ENCODE results near the gene TPD52L1.
A peak's percentile ranks its signal among the peaks of the same experiment; 100 is the strongest.

TPD52L1 gene

DNA sequence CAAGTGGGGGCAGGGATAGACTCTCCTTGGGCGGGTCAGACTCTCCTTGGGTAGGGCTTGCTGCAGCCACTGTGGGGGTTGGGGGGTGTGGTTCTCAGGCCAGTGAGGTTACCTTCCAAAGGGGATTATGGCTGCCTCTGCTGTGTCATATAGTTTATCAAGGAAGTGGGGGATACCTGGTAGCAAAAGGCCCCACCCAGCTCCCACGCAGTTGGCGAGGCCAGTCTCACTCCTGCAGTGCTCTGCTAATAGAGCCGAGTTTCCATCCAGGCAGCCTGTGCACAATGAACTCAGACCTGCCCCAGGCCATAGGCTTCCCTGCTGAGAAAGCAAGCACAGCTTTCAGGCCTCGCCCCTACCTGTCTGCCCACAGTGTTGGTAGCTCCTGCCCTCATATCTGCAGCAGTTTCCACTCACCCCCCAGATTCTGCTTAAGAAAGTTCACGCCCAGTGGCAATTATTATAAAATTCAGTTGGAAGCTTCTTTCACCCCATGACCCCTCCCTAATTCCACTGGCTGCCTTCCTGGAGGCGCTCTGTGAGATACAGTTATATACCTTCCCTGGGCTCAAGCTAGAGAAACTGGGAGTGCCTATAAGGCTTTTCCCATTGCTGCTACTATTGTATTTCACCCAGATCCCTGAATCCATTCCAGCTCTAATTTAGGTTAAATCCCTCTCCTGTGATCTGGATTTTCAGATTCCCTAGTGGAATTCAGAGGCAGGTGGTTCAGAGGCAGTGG is 92.1 kb downstream of the TPD52L1 start:
- no peak for DNase-seq

DNA sequence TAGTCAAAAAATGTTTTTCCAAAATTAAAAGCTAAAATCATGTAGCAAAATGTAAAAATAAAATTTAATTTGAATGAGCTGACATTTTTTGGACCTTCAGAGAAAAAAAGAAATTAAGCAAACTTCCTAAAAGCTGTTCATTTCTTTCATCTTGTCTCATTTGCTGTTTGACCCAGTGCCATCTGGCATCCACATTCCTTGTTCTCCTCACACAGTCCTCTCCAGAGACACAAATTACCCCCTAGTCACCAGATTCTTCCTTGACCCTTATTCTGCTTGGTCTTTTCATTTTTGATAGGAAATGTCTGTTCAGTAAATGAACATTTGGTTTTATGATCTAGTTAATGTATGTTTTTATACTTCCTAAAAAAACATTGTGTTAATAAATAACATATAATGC is 93.0 kb downstream of the TPD52L1 start:
- DNase-seq = no peak

DNA sequence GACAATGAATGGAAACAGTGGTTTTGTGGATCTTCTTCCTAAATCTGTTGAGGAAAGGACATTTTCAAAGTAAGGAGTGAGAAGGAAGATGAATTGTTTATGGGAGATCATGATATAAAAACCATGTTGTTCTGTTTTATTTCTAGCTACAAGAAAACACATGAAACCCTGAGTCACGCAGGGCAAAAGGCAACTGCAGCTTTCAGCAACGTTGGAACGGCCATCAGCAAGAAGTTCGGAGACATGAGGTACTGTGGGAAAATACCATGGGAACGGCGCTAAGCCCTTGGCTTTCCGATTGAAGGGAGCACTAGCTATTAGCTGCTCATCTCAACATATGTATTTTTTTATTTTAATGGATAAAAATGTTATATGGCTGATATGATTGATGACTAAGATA is 94.6 kb downstream of the TPD52L1 start:
- DNase-seq = no peak

DNA sequence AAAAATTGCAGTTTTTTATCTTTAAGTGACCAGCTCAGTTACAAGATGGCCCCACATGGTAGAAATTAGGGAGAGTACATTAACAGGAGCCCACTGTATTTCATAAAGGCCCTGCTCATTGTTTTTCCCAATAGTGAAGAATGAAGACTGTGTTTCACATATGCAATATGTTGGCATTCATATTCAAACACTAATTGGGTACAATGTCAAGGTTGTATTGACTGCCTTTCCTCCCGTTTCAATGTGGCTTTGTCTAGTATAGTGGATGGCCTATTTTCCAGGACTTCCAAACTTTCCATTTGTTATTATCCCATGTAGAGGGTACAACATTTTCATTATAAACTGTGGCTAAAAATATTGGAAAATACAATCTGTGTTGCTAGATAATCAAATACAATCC is 96.9 kb downstream of the TPD52L1 start:
- no peak for DNase-seq

DNA sequence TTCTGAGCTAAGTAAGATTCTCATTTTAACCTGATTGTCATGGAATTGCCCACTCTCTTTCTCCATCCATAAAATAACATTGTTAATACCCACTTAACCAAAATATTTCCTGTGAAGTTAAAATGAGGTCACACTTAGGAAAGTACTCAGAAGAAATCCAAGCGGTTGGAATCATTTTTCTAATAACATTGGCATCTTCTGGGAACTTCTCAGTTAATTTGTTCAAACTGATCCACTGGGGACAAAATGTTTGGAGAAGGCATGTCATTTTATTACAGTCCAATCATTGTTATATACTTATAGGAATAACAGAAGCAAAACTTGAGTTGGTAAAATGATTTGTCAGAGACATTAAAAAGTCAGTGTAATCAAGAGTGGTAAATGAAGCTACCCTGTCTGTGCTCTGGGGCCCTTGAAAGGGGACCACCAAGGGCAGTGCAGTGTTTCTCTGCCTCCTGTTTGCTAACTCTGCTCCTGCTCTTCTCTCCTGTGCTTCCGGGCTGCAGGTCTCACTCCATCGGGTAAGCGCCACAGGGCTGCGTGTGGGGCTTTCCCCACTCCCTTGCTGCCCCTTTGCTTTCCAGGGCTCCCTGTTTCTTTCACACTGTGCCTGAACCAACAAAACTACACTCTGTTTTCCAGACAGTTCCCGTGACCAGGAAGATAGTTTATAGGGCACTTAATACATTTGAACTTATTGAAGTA is 98.1 kb downstream of the TPD52L1 start:
- peak in 1 of 5 experiments; percentile 19 for DNase-seq

DNA sequence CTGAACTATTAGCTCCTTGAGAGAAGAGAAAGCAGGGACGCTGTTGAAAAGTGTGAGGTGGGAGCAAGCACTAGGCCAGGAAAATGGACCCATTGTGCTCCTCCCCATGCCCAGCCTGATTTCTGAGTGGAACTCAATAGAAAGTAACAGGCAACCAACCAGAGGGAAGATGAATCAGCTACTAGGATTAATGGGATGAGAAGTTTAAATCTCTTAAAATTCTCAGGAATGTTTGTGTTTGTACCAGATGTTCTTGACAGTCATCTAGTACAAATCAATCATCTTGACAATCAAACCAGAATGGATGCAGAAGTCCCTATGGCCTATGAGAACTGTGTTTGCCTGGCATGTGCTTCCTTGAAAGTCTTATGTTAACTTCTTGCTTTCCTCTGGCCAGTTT is 99.3 kb downstream of the TPD52L1 start:
- no peak for DNase-seq

DNA sequence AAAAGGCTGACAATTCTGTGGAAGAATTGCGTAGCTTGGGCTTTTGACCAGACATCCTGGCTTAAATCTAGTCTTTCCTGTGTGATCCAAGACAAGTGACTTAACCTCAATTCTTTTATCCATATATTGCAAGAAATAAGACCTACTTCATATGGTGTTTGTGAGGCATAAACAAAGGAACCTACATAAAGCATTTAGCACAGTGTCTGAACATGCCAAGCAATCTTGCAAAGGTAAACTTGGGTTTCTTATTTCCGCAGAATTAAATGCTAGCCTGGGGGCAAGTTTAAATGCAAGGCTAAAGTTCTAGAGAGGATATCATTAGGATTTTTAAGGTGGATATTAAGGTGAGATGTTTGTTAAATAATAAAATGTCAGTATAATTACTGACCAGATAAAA is 100.3 kb downstream of the TPD52L1 start:
- DNase-seq = no peak

DNA sequence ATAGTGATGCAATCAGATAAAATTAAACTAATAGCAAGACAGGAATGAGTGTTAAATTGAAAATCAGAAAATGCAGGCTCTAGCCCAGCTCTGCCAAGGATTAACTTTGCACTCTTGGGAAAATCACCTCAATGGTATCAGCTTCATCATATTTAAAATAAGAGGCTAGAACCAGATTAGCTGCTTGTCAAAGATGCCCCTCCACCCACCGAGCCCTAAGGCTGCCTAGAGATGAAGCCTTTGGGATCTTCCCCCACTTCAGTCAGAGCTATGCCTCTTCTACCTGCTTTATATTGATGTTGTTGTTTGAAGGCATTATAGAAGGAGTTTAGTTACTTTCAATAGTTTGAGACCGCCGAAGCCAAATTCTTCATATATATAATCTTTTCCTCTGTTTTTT is 100.7 kb downstream of the TPD52L1 start:
- no peak for DNase-seq

DNA sequence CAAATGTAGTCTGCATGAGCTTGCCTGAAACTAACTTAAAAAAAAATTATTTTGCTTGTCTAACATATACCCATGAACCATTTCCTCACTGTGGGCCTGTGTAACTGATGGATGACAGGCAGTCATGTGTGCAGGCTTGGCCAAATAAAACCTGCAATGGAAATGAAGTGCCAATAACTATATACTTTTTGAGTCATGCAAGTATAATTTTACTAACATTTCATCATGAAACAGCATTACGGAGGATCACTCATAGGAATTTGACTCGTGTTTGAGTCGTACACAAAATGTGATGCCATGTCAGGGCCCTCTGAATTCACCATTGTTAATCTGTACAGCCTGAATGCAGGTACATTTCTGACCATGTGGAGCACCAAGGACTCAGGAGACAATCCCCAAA is 101.6 kb downstream of the TPD52L1 start:
- DNase-seq = no peak

DNA sequence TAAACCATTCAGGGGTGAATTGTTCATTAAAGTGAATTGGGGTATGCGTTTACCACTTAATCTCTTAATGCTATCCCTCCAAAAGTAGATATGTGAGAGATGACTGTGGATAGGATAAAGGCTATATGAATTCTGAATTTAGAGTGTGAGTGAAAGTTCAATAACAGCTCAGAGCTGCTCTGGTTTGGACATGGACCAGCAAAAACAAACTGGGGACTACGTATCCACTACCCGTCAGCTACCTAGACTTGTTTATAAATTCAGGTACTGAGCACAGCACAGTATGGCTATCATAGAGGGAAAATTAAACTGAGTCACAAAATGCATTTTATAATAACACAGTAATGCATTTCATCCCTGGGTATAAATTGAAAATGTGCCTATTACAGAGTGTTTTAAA is 103.8 kb downstream of the TPD52L1 start:
- no peak for DNase-seq

DNA sequence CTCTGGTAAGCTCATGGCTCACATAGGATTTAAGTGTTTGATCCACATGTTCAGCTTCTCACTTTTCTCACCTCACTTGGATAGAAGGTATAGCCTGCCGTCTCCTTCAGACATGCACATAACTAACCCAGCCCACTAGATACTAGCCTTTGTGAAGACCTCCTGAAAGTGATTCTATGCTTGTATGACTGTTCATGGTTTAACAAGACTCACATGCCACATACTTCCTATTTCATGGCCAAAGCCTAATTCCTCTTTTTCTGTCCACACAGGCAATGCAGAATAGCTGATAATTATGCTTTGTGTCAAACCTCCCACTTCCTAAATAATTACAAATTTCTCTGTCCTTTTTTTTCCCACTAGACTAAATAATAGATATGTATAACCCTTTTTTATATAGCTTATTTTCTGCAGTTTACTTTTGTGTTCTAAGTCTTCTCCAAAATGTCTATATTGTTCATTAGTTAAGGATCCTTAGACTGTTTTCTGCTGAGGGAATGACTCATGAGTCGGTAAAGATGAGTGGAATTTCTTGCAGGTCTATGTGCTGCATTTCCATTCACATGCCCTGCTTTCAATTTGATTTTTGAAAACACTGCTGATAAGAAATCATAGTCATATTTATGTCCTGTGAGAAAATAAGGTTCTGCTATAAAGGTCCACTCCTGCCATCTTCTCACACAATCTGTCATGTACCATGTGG is 105.2 kb downstream of the TPD52L1 start:
- no peak for DNase-seq

DNA sequence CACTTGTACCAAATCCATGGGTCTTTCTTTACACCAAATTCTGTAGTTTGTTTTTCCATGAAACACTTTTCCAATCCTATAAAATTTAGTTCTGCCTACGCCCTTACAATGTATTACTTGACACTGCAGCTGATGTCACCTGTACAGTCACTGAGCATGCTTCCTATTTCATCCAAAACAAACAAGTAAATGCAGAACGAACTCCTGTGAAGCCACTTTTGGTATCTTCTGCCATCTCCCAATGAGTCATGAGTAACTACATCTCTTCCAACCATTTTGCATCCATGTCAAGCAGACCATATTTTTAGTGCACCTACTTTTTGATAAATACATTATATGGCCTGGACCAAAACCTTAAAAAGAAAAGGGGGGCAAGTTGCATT is 105.8 kb downstream of the TPD52L1 start:
- DNase-seq = no peak

DNA sequence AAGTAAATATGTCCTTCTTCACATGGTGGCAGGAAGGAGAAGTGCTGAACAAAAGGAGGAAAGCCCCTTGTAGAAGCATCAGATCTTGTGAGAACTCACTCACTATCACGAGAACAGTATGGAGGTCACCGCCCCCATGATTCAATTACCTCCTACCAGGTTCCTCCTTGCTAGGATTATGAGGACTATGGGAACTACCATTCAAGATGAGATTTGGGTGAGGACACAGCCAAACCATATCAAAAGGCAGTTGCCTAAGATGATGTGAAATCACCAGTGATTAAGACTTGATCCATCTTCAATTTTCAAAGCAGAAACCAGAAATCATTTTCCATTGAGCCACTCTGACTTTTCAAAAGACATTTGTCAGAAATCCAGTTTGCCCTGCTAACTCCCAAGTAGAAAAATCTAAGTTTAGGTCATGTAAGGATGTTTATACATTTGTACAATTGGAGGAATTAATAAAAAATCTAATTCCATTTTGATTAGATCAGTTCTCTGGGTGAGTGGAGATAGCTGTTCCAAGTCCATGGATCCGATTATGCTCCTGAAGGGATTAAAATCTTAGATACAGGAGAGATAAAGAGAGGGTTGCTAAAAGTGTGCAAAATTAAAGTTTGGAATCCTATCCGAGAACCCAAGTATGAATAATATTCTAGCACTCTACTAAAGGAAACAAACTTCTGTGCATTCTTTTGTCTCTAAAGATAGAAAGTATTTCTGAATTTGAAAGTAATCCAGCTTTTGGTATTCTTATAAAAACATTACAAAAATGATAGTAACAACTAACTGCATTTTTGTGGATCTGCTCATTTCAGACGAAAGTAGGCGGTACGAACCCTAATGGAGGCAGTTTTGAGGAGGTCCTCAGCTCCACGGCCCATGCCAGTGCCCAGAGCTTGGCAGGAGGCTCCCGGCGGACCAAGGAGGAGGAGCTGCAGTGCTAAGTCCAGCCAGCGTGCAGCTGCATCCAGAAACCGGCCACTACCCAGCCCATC is 108.7 kb downstream of the TPD52L1 start:
- DNase-seq = no peak

DNA sequence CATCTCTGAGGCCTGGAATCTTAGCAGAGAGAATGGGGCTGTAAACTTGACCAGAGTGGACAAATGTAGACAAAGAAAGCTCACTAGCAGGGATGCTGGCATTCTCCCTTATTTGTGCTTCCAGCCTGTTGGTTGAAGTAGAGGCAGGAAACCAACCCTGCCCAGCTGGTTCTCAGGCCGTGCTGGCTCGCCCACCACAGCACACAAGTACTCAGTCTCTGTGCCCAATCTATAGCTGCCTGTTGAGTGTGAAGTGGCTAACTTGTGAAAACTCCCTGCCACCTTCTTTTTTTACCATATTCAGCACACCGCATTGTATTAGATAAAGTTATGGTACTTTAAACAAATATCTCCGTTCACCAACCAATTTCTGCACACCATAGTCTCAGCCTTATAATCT is 110.9 kb downstream of the TPD52L1 start:
- DNase-seq = no peak

DNA sequence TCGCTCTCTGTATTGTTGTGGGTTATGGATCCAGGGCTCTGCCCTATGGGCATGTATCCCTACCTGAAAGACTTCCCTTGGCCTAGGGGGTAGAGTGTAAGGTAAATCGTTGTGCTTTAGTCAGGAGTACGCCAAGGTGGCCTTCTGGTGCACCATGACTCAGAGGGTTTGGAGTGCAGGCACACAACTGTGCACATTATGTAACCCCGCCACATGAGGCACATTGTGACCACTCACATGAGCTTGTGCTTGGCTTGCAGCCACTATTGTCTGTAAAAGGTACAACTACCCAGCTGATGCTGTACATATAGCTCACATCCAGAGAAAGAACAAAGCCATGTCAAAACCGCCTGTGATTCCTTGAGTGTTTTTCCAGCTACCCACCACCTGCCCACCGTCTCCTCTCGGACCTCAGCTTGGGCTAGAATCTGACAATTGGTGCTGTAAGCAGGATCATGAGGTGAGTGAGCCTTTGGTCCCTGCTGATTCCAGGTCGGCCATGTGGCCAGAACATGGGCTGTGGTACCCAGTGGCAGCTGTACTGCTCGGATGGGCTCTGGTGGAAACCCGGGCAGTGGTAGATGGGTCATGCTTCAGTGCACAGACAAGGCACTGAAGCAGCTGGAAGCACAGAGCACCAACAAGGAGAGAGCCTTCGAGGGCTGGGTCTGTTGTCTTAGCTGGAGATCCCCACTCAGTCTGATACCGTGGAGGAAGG is 114.4 kb downstream of the TPD52L1 start:
- no peak for DNase-seq

DNA sequence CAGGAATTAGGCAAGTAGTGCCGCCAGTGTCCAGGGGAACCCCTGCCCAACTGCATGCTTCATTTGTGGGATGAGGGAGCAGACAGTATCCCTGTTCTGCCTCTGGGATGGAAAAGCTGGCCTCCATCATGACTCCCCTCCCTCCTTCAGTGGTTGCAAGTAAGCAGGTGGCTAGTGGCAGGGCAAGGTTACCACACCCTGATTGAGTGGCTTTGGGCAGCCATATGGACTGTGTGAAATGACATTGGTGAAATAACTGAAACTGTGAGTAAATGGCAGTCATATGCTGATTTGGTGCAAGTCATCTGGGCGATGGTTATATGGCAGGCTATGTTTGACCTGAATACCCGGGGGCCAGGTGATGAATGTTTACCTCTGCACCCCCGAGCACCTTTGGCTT is 115.2 kb downstream of the TPD52L1 start:
- no peak for DNase-seq

DNA sequence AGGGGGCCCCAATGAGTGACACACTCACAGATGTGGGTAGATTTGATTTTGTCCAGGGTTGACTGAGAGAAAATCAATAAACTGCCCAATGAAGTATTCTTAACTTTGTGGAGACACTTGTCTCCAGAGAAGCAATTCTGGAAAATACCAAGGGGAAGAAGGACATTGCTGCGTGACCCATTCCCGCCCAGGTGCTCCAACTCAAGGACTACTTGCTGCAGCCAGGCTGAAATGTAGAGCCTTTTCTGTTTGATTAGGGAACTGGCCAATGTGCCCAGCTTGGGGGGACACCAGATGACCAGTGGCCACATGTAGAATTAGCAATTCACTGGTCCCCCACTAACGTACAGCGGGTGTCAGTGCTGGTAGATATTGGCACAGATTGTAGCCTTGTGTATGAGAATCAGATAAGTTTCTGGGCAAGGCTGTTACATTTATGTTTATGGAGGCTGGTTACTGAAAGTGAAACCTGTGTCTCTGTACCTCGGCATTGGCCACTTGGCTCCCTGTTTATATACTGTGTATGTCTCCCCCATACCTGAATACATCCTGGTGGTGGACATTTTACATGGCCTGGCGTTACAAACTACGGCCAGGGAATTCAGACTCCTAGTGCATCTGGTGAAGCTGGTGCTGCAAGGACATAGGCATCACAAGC is 115.9 kb downstream of the TPD52L1 start:
- DNase-seq = peak in 1 of 5 experiments; percentile 9

DNA sequence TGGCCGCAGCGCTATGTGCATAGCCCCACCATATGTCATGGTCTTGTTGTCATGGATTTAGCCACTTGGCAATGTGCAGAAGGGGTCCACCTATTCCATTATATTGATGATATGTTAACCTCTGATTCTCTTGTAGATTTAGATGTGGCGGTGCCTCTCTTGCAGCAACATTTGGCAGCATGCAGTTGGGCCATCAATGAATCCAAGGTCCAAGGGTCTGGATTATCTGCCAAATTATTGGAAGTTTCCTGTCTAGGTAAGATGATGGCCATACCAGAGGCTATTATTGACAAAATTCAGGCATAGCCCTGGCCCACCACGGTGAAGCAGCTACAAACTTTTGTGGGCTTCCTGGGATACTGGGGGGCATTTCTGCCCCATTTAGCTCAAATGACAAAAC is 116.8 kb downstream of the TPD52L1 start:
- DNase-seq = no peak

DNA sequence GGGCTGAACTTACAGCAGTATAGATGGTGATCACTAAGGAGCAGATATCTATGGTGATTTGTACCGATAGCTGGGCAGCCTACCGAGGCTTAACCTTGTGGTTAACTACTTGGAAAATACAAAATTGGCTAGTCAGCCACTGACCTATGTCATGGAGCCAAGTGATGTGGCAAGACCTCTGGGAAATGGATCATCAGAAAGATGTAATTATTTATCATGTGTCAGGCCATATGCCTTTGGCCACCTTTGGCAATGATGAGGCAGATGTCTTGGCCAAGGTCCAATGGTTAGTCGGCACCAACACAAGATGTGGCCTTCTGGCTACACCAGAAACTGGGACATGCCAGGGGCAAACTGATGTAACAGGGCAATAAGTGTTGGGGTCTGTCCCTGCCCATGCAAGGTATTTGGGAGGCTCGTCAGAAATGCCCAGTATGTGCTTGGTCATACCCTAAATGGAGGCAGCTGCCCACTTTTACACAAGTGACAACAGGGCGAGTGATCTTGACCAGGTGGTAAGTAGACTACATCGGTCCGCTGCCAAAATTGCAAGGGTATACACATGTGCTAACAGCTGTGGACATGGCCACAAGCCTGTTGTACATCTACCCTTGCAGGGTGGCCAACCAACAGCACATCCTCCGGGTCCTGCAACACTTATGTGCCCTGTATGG is 118.0 kb downstream of the TPD52L1 start:
- DNase-seq = no peak

DNA sequence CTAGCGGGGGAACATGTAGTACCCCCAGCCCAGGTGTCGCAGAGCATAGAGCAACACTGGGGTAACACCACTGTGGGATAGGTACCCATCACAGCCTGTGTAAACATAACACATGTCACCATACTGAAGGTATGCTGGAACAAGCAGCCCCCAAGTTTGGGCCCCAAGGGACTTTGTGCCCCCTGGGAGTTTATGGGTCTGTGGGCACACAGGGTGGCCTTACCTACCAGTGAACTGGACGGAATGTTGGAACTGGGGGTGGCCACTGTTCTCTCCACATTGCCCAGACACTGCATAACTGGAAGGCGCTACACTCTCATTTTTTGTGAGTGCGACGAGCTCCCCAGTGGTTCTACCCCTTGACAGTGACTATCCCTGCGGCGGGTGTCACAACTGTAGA is 119.7 kb downstream of the TPD52L1 start:
- DNase-seq = no peak

DNA sequence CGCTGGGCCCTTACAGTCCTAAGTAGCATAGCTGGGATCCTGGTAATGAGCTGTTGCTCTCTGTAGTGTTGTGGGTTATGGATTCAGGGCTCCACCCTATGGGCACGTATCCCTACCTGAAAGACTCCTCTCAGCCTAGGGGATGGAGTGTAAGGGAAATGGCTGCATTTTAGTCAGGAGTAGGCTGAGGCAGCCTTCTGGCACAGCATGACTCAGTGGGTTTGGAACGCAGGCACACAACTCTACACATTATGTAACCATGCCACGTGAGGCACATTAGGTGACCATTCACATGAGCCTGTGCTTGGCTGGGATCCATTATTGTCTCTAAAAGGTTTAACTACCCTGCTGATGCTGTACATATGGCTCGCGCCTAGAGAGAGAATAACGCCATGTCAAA is 120.4 kb downstream of the TPD52L1 start:
- DNase-seq = no peak

Measured in T-helper 2 cell (primary cell).